HG02981 (cell line): ENCODE data around the gene SUPT3H.

Experiments used
- ATAC-seq: cut with Tn5 transposase; IDR thresholded peaks from one replicate; pipeline ENCODE4 v1.9.1; 2021; ENCODE audit warnings: mild to moderate bottlenecking, moderate library complexity; ENCODE audit not compliant: unreplicated experiment

The SUPT3H gene

DNA sequence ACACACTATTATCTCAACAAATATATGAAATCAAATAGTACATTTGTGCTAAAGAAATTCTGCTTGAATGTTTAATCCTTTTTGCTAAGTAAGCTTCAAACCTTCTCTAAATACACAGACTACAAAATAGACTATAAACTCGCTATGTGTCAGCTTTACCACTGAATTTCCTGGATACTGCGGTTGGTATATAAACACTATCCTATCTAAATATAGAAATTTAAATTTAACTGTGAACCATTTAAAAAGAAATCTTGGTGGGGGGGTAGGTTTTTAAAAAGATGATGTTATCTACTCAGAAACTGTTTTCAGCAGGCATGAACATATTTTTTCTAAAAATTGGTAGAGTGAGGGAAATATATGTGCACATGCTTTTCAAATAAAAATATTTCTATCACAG is 356.1 kb downstream of the SUPT3H start:
- no peak for ATAC-seq

GRCh38 chr6:45012687-45013086 is 365.0 kb downstream of the SUPT3H start:
- no peak for ATAC-seq

GRCh38 chr6:45009576-45009975 is 368.2 kb downstream of the SUPT3H start:
- ATAC-seq = no peak

GRCh38 chr6:45006893-45007292 is 370.8 kb downstream of the SUPT3H start:
- no peak for ATAC-seq

DNA sequence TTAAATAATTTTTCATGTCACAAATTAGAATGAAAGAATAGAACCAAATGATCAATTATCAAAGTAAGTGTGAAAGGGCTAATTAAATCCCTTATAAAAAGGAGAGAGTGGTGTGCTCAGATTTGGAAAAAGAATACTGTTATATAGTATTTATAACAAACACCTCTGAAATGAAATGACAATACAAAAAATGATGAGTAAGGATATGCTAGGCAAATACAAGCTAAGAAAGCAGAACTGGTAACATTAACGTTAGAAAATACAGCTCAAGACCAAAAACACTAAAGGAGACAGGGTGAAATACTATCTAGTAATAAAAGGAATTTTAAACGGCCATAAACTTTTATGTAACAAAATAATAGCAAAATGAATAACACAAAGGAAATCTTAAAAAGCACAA is 373.8 kb downstream of the SUPT3H start:
- no peak for ATAC-seq

- no peak for ATAC-seq
Measured at GRCh38 chr6:45003387-45003786, 374.3 kb downstream of the SUPT3H start.

GRCh38 chr6:45002390-45003105 is 375.2 kb downstream of the SUPT3H start:
- ATAC-seq = no peak

DNA sequence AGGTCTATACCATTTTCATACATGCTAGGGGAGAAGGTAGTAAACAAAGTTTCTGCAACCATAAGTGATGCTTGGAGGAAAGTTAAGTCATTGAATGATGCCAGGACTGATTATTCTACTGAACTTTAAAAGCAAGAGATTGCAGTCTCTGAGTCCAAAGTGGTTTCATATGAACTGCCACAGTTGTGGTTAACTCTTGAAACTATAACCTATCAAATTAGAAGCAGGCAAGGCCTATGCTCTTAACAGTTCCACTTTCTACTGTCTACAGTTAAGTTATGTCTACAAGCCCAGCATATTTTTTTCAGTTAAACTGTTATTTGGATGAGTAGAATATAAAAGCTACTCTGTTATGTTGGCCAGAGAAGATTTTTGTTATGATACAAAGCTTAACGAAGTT is 376.1 kb downstream of the SUPT3H start:
- ATAC-seq = peak; percentile 94

DNA sequence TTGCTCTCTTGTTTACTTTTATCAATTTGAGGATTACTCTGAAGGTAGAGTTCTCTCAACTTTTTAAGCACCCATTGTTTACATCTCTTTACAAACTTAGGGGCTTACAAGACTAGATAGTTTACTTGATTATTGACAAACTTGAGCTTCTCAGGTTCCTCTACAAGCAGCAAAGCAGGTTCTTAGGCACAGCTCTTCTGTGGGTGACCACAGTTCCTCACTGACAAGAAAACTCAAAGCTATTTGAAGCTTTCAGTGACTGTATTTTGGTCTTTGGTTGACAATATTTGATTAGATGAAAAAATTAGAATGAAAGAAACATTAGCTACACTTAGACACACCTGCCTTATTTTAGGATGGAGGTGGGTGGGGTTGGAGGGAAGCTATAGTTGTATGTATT is 376.9 kb downstream of the SUPT3H start:
- no peak for ATAC-seq

DNA sequence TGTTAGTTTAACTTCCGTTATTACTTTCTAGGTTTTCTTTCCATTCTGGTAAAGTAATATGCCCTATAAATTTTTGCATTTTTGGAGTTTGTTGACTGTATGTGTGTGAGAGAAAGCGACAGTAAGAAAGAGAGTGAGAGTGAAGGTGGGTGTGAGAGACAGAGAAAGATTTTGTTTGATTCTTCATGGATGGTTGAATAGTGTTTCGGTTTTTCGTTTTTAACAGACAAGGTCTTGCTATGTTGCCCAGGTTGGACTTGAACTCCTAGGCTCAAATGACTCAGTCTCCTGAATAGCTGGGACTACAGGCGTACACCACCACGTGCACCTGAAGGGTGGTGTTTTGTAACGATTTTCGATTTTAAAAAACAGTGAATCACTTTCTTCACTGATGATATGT is 378.7 kb downstream of the SUPT3H start:
- ATAC-seq = no peak

DNA sequence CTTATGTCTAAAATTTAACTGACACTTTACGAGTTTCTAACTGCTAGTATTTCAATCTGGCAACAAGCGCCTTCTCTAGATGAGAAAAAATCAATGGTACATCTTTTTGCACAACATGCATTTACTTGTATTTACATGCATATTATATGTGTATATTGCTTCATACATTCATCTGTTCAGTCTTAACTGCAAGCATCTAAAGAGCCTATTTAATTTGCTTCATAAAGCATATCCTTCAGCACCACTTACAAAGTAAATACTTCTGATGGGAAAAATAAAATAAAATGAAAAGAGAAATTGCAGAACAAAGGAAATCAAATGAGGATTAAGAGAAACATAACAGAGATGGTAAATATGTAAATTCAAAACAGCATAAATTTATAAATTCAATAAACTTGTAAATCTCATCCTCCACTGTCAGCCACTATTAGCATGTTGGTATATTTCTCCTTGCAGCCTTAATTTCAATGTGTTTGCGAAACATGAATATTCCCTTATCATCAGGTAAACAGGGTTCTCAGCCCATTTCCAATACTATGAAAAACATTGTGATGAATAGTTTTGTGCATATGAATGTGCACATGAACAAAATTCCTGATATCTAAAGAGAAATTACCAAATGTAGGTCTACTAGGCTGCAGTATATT is 382.1 kb downstream of the SUPT3H start:
- ATAC-seq = no peak

DNA sequence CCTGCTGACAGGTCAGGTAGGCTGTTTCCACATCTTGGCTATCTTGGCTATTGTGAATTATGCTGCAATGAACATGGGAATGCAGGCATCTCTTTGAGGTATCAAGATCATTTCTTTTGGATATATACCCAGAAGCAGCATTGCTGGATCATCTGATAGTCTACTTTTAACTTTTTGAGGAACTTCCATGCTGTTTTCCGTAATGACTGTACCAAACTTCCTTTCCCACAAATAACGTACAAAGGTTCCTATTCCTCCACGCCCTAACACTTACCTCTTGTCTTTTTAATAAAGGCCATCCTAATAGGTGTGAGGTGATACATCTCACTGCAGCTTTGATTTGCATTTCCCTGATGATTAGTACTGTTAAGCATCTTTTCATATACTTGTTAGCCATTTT is 388.3 kb downstream of the SUPT3H start:
- ATAC-seq = no peak

- ATAC-seq = no peak
Measured at GRCh38 chr6:44985006-44985405, 392.7 kb downstream of the SUPT3H start.

DNA sequence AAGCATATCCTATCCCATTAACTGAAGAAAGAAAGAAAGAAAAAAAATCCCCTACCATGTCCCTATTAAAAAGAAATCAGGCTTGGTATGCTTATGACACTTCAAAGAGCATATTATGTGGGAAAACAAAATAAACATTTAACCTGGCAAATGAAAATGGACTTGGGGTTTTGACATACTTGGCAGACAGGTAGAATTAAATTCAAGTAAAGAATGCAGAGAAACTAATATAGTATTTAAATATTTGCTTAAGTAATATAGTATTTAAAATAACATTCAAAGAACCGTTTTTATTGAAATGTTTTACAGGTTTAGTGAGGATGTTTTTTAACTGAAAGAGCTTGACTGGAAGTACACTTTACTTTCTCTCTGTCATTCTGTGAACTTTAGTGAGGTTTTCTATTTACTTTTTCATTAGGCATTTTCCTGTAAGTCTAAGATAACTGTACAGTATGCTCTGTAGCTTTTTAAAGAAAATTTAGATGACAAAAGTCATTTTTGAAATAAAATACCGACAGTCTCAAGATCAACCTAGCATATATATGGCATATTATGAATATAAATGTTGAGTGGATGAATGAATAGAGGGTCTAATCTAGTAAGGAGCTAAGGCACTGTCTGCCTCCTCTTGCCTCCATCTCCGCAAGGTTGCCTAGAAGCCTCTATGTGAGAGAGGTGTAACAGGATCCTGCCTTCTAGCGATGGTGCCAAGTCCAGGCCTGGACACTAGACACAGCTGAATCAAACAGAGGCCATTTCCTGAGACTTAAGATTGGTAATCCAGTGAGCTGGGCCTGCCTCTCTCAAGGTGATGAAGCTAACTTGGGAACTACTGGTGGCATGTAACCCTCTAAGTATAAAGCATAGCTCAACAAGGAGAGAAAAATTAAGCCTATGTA is 394.0 kb downstream of the SUPT3H start:
- no peak for ATAC-seq

- no peak for ATAC-seq
Measured at GRCh38 chr6:44980841-44981240, 396.9 kb downstream of the SUPT3H start.

GRCh38 chr6:44976677-44977641 is 400.8 kb downstream of the SUPT3H start:
- no peak for ATAC-seq

DNA sequence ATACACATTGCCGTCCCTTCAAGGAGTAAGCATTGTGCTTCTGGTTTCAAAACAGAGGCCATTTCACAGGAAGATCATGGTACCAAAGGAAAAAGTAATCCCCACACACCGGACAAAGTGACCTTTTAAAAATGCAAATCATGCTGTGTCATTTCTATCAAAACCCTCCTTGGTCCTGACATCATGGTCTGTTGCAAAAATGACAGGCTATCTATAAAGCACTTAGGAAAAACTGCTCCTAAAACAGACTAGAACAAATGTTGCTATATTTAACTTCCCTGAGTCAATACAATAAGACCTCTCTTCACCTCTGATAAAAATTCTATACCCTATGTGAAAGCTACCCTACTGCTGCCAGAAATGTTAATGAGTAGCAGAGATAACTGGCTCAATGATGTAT is 403.2 kb downstream of the SUPT3H start:
- ATAC-seq = no peak

DNA sequence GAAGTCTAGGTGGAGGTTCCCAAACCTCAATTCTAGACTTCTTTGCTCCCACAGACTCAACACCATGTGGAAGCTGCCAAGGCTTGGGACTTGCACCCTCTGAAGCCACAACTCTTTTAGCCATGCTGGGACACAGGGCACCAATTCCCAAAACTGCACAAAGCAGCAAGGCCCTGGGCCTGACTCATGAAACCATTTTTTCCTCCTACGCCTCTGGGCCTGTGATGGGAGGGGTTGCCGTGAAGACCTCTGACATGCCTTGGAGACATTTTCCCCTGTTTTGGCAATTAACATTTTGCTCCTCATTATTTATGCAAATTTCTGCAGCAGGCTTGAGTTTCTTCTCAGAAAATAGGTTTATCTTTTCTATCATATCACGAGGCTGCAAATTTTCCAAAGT is 405.0 kb downstream of the SUPT3H start:
- ATAC-seq = no peak

DNA sequence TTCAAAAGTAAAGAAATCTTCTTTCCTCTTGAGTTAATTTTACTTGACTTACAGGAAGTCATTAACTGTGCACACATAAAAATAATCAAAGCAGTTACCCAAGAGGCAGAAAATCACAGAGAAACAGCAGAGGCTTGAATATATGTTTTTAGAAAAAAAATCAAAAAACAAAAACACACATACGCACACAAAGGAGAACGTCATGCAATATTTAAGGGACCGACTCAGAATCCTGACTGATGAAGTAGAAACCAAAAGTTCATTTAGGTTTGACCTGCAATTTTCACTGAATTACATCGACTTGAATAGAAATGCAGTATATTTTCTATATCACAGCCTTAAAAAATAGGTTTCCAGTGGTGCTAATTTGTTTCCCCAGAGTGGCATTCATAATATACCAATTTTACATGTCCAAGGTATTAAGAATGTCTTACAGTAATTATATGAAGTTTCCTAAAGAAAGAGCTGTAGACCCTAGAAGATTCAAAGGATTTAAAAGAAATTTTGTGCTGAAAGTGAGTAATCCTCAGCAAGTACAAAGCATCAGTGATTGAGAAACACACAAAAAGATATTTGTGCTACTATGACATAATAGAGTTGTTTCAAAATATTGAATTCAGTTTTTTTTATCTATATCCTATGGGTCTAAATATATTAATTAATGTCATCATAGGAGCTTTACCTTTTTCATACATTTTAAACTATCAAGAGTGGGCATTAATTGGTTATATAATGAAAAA is 408.1 kb downstream of the SUPT3H start:
- ATAC-seq = no peak

- no peak for ATAC-seq
Measured at GRCh38 chr6:44967481-44967880, 410.3 kb downstream of the SUPT3H start.
